K562 (cell line): ENCODE results near the gene DGUOK.

Experiments
- BHLHE40 ChIP-seq: IDR thresholded peaks from 2 replicates; pipeline ENCODE4 v1.6.1; 2011; ENCODE audit warnings: low read length, improper control_type of control experiment
- CAMTA2 ChIP-seq: fragments of 250-450 bp; sonication (Bioruptor Pico); conservative IDR thresholded peaks from 2 replicates; pipeline ENCODE4 v1.5.1; 2022
- CEBPB ChIP-seq: fragments of 450-650 bp; IDR thresholded peaks from 2 replicates; pipeline ENCODE4 v1.6.1; 2016; ENCODE audit warnings: missing genetic modification characterization, missing compliant biosample characterization
- CHD2 ChIP-seq: IDR thresholded peaks from 2 replicates; pipeline ENCODE4 v1.6.1; 2011; ENCODE audit warnings: low read depth, low read length
- CTCF ChIP-seq, 3 experiments: IDR thresholded peaks in 2 of 3; conservative IDR thresholded peaks in 1 of 3; 2 replicates each; pipeline ENCODE4 v1.5.1; 2011 to 2012; ENCODE audit warnings: low read length in 3 of 3, mild to moderate bottlenecking in 3 of 3, control low read depth in 2 of 3, improper control_type of control experiment in 1 of 3, inconsistent platforms in 1 of 3, low read depth in 1 of 3, mixed read lengths in 1 of 3, moderate library complexity in 1 of 3; ENCODE audit not compliant: insufficient read depth in 2 of 3
- NBN ChIP-seq: fragments of 450-650 bp; IDR thresholded peaks from 2 replicates; pipeline ENCODE4 v1.6.1; 2016; ENCODE audit warnings: low read depth, mild to moderate bottlenecking
- NFATC3 ChIP-seq: fragments of 450-650 bp; IDR thresholded peaks from 2 replicates; pipeline ENCODE4 v1.6.1; 2017; ENCODE audit warnings: mild to moderate bottlenecking
- OTX1 ChIP-seq: fragments of 450-650 bp; formaldehyde crosslinking; IDR thresholded peaks from 2 replicates; pipeline ENCODE4 v1.4.0; 2022; ENCODE audit warnings: mild to moderate bottlenecking
- POLR2A ChIP-seq: fragments of 450-650 bp; conservative IDR thresholded peaks from 2 replicates; pipeline ENCODE4 v1.6.1; 2016
- SP1 ChIP-seq: sonication (generic); formaldehyde crosslinking; IDR thresholded peaks from 2 replicates; pipeline ENCODE4 v1.8.1; 2022; ENCODE audit warnings: mild to moderate bottlenecking, missing genetic modification reagents
- ZNF324 ChIP-seq: fragments of 250-450 bp; sonication (Bioruptor Pico); IDR thresholded peaks from 2 replicates; pipeline ENCODE4 v1.4.0; 2020; ENCODE audit warnings: mild to moderate bottlenecking
- ZNF584 ChIP-seq: fragments of 200-800 bp; sonication (Bioruptor generic); IDR thresholded peaks from 2 replicates; pipeline ENCODE4 v1.6.1; 2016; ENCODE audit warnings: low read depth, mild to moderate bottlenecking, missing genetic modification characterization, missing compliant biosample characterization

- TF ChIP-seq CEBPB (tag), result no peak
- no peak for TF ChIP-seq CTCF (IDR thresholded peaks at IDR 0.05 in 2 of 3, conservative IDR thresholded peaks at IDR 0.05 in 1 of 3; ENCODE audit: insufficient read depth in 2 of 3, low read depth in 1 of 3, low read length in 3 of 3)
- no peak for TF ChIP-seq SP1 (CRISPR knock-in tag)
- TF ChIP-seq NBN, result no peak
- no peak for TF ChIP-seq POLR2A
- TF ChIP-seq NFATC3, result no peak
- TF ChIP-seq BHLHE40, result no peak
- no peak for TF ChIP-seq ZNF324 (CRISPR knock-in tag)
- TF ChIP-seq CHD2, result no peak
- no peak for TF ChIP-seq ZNF584 (CRISPR knock-in tag)
- TF ChIP-seq OTX1 (CRISPR knock-in tag), result no peak
- TF ChIP-seq CAMTA2 (CRISPR knock-in tag), result no peak
Observed at GRCh38 chr2:74006459-74006858, 79.8 kb downstream of the DGUOK start.
